HEK293 (cell line): ENCODE data around the gene C9orf85.

Experiments
- CTCF ChIA-PET: fragments of 350-600 bp; formaldehyde crosslinking; extraction: SDS; loops from one replicate; lab custom pipeline; 2021; ENCODE audit warnings: antibody characterized with exemption; lab: Yijun Ruan, JAX
- POLR2A ChIA-PET: fragments of 300-600 bp; formaldehyde crosslinking; extraction: SDS; loops from one replicate; lab custom pipeline; 2020; ENCODE audit warnings: antibody characterized with exemption, inconsistent platforms; lab: Yijun Ruan, JAX
- H3K27ac ChIP-seq: fragments of 200-500 bp; sonication (Bioruptor generic); 2 replicates; pipeline ENCODE4 v1.5.1; 2014; ENCODE audit warnings: low read depth, low read length, control low read depth, inconsistent platforms; ENCODE audit errors: extremely low read depth
- H3K36me3 ChIP-seq, 2 experiments: fragments of 200-500 bp in 1 of 2; sonication (Bioruptor generic) in 1 of 2; 1 replicate in 1 of 2; 2 replicates in 1 of 2; pipeline ENCODE4 v1.5.1; 2014 to 2017; ENCODE audit warnings: inconsistent platforms in 2 of 2, low read length in 2 of 2; ENCODE audit not compliant: control insufficient read depth in 2 of 2, insufficient read depth in 1 of 2
- H3K4me1 ChIP-seq: fragments of 200-500 bp; sonication (Bioruptor generic); 2 replicates; pipeline ENCODE4 v1.5.1; 2014; ENCODE audit warnings: mild to moderate bottlenecking, low read length, inconsistent platforms; ENCODE audit not compliant: control insufficient read depth, insufficient read depth
- H3K4me3 ChIP-seq: 2 replicates; pipeline ENCODE4 v1.5.1; 2011; ENCODE audit warnings: low read depth, mild to moderate bottlenecking, control low read depth, low read length, moderate library complexity
- H3K9me3 ChIP-seq: fragments of 200-500 bp; sonication (Bioruptor generic); 2 replicates; pipeline ENCODE4 v1.5.1; 2014; ENCODE audit warnings: low read depth, low read length, inconsistent platforms; ENCODE audit not compliant: control insufficient read depth, insufficient read depth
- BCL6B ChIP-seq: fragments of 450-650 bp; formaldehyde crosslinking; IDR thresholded peaks from 2 replicates; pipeline ENCODE4 v1.5.1; 2017; ENCODE audit warnings: missing biosample characterization, missing genetic modification characterization
- FEZF1 ChIP-seq: fragments of 450-650 bp; formaldehyde crosslinking; IDR thresholded peaks from 2 replicates; pipeline ENCODE4 v1.5.1; 2016; ENCODE audit warnings: missing biosample characterization, missing genetic modification characterization
- OSR2 ChIP-seq: fragments of 450-650 bp; formaldehyde crosslinking; IDR thresholded peaks from 2 replicates; pipeline ENCODE4 v1.5.1; 2016; ENCODE audit warnings: missing biosample characterization, missing genetic modification characterization
- PRDM6 ChIP-seq: fragments of 450-650 bp; formaldehyde crosslinking; IDR thresholded peaks from 2 replicates; pipeline ENCODE4 v1.5.1; 2017; ENCODE audit warnings: missing biosample characterization, missing genetic modification characterization
- WT1 ChIP-seq: fragments of 450-650 bp; formaldehyde crosslinking; IDR thresholded peaks from 2 replicates; pipeline ENCODE4 v1.5.1; 2016; ENCODE audit warnings: missing biosample characterization, missing genetic modification characterization
- ZBTB17 ChIP-seq: fragments of 450-650 bp; formaldehyde crosslinking; IDR thresholded peaks from 2 replicates; pipeline ENCODE4 v1.5.1; 2016; ENCODE audit warnings: missing biosample characterization, missing genetic modification characterization
- ZBTB20 ChIP-seq: fragments of 450-650 bp; formaldehyde crosslinking; IDR thresholded peaks from 2 replicates; pipeline ENCODE4 v1.5.1; 2016; ENCODE audit warnings: missing biosample characterization, missing genetic modification characterization
- ZNF473 ChIP-seq: fragments of 450-650 bp; formaldehyde crosslinking; IDR thresholded peaks from 2 replicates; pipeline ENCODE4 v1.5.1; 2017; ENCODE audit warnings: missing biosample characterization, missing genetic modification characterization
- ZNF544 ChIP-seq: fragments of 450-650 bp; formaldehyde crosslinking; IDR thresholded peaks from 2 replicates; pipeline ENCODE4 v1.5.0; 2017; ENCODE audit warnings: missing biosample characterization, missing genetic modification characterization
- ZNF596 ChIP-seq: fragments of 450-650 bp; IDR thresholded peaks from 2 replicates; pipeline ENCODE4 v1.5.0; 2018; ENCODE audit warnings: missing biosample characterization, mild to moderate bottlenecking, missing genetic modification characterization, moderate library complexity
- ZNF654 ChIP-seq: fragments of 450-650 bp; formaldehyde crosslinking; IDR thresholded peaks from 2 replicates; pipeline ENCODE4 v1.5.1; 2016; ENCODE audit warnings: low read depth, missing biosample characterization, missing genetic modification characterization
- TF ChIP-seq, protein P1 (sequence below): fragments of 450-650 bp; IDR thresholded peaks from 2 replicates; pipeline ENCODE4 v1.5.1; 2018; ENCODE audit warnings: missing biosample characterization, missing genetic modification characterization
- TF ChIP-seq, protein P2 (sequence below): fragments of 450-650 bp; formaldehyde crosslinking; IDR thresholded peaks from 2 replicates; pipeline ENCODE4 v1.5.1; 2016; ENCODE audit warnings: missing biosample characterization, missing genetic modification characterization

The C9orf85 gene

DNA sequence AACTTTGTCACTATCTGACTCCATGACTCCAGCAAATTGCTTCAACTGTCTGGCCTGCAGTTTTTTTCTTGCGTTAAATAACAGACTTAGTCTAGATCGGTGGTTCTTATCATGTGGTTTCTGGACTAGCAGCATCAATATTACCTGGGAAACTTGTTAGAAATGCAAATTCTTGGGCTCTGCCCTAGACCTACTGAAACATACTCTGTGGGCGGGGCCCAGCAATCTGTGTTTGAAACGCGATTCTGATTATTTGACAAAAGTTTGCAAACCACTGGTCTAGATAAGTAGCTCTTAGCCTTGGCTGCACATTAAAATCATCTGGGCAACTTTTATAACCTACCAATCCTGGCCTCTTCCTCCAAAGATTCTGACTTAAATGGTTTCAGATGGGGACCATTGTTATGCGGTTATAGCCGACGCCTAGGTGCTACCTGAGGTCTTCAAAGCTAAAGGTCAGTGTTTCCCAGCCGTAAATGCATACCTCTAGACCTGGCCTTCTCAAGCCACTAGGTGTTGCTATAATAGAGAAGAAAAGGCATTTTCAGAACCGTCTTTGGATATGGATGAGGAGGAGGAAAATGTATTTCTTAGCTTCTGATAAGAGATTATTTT lies 74.0 kb downstream of the C9orf85 start:
- peak; percentile 58; the same call in 1 of the 2 replicates for TF ChIP-seq ZBTB20
- TF ChIP-seq, protein P1, sequence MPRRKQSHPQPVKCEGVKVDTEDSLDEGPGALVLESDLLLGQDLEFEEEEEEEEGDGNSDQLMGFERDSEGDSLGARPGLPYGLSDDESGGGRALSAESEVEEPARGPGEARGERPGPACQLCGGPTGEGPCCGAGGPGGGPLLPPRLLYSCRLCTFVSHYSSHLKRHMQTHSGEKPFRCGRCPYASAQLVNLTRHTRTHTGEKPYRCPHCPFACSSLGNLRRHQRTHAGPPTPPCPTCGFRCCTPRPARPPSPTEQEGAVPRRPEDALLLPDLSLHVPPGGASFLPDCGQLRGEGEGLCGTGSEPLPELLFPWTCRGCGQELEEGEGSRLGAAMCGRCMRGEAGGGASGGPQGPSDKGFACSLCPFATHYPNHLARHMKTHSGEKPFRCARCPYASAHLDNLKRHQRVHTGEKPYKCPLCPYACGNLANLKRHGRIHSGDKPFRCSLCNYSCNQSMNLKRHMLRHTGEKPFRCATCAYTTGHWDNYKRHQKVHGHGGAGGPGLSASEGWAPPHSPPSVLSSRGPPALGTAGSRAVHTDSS (tag by site-specific recombination): no peak
- 0 out of 2 replicates have a peak, but pooled peaks have one; percentile 8 for TF ChIP-seq ZNF654 (tag by site-specific recombination)
- Histone ChIP-seq H3K27ac (no peak overlapping the region), H3K36me3 (no peaks in the 10 kb centered on the region), H3K4me3 (no peak overlapping the region), H3K9me3 (no peaks in the 10 kb centered on the region), H3K4me1 (peaks cover 17% of the 10 kb centered on the region)
- ChIA-PET CTCF (interaction anchor here (0.6 to 2.5 kb wide), 5 partner anchors 18 to 70 kb away, joined by 3 to 12 read pairs (median 3); no protein-coding TSS in a partner anchor), POLR2A (no interaction called here)

GRCh38 chr9:71986900-71987299 lies 75.5 kb downstream of the C9orf85 start:
- Histone ChIP-seq H3K4me3 (no peak overlapping the region), H3K9me3 (no peaks in the 10 kb centered on the region), H3K27ac (no peak overlapping the region; the same call in 1 of the 2 replicates), H3K4me1 (peaks cover 17% of the 10 kb centered on the region), H3K36me3 (no peaks in the 10 kb centered on the region)
- POLR2A ChIA-PET: interaction anchor here (0.6 to 2.4 kb wide), 2 partner anchors 71 to 75 kb away, joined by 3 to 12 read pairs; partner anchors contain the start of genes ABHD17B and C9orf85
- TF ChIP-seq ZNF473 (tag by site-specific recombination) (no peak), BCL6B (tag by site-specific recombination) (no peak), ZNF544 (tag by site-specific recombination) (no peak), WT1 (tag by site-specific recombination) (peak; percentile 18; the same call in 1 of the 2 replicates), OSR2 (tag by site-specific recombination) (peak; percentile 41; the same call in 1 of the 2 replicates), FEZF1 (tag by site-specific recombination) (0 out of 2 replicates have a peak, but pooled peaks have one; percentile 18), PRDM6 (peak; percentile 85), ZNF596 (tag by site-specific recombination) (no peak), ZBTB17 (tag by site-specific recombination) (peak; percentile 91)
- TF ChIP-seq, protein P2, sequence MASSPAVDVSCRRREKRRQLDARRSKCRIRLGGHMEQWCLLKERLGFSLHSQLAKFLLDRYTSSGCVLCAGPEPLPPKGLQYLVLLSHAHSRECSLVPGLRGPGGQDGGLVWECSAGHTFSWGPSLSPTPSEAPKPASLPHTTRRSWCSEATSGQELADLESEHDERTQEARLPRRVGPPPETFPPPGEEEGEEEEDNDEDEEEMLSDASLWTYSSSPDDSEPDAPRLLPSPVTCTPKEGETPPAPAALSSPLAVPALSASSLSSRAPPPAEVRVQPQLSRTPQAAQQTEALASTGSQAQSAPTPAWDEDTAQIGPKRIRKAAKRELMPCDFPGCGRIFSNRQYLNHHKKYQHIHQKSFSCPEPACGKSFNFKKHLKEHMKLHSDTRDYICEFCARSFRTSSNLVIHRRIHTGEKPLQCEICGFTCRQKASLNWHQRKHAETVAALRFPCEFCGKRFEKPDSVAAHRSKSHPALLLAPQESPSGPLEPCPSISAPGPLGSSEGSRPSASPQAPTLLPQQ: peak; percentile 22; the same call in 1 of the 2 replicates
- CTCF ChIA-PET: interaction anchor here (0.6 to 1.4 kb wide), 4 partner anchors 29 to 592 kb away, joined by 3 to 5 read pairs (median 3); no protein-coding TSS in a partner anchor
